Upper lobe of left lung (tissue), 4 donors: ENCODE results near the gene PSMG3.

Source experiments
- CTCF ChIP-seq, 6 experiments: fragments of 450-650 bp in 4 of 6; fragments of 200-600 bp in 2 of 6; sonication (generic) in 2 of 6; IDR thresholded peaks; one replicate each; pipeline ENCODE4 v1.5.1; 2016 to 2019; ENCODE audit warnings: antibody characterized with exemption in 6 of 6
- POLR2A ChIP-seq, 4 donors: fragments of 450-650 bp; IDR thresholded peaks; one replicate each; pipeline ENCODE4 v1.5.1; 2016 to 2017; ENCODE audit warnings: antibody characterized with exemption in 4 of 4, mild to moderate bottlenecking in 2 of 4
- POLR2AphosphoS5 ChIP-seq, 2 donors: sonication (generic); formaldehyde crosslinking; IDR thresholded peaks; one replicate each; pipeline ENCODE4 v1.5.1; 2017; ENCODE audit warnings: antibody characterized with exemption in 2 of 2

- TF ChIP-seq CTCF (IDR thresholded peaks at IDR 0.05) (no peak), POLR2A (IDR thresholded peaks at IDR 0.05) (no peak), POLR2AphosphoS5 (IDR thresholded peaks at IDR 0.05) (no peak)
These were observed 15.5 kb upstream of the PSMG3 start for GRCh38 chr7:1585142-1585981.
